ENCODE results near the gene CLEC11A. TPM values are rescaled to one million over a fixed set of nuclear protein-coding genes. Genes with fewer than 3 reads are reported as not detected.
"Not testable (repeated sequence)": the region's sequence is repeated elsewhere in the genome, so short reads cannot be mapped to it uniquely, and the experiment has no call there.

Gene CLEC11A
- total RNA-seq, 1 donor from 2014 or later, result 25.0 TPM

DNA sequence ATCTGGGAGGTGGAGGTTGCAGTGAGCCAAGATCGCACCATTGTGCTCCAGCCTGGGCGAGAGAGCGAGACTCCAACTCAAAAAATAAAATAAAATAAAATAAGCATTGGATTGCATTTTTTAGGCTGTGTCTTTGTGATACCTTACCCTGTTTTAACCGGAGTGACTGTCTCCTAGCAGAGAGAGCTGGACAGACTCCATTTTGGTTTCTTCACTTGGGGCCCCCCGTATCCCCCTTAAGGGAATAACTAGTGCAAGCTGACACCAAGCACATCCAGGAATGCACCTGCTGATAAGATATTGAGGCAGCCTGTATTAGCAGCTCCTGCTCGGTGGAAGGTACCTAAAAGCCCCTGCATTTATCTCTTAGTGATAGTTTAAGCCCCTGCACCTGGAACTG is 26.3 kb downstream of the CLEC11A start:
- TF ChIP-seq POLR2AphosphoS5 (IDR thresholded peaks at IDR 0.05; ENCODE audit: insufficient read depth in 1 of 2, low read depth in 1 of 2), result no peak
- no peak for TF ChIP-seq POLR2A (IDR thresholded peaks at IDR 0.05)
- TF ChIP-seq, protein P1, sequence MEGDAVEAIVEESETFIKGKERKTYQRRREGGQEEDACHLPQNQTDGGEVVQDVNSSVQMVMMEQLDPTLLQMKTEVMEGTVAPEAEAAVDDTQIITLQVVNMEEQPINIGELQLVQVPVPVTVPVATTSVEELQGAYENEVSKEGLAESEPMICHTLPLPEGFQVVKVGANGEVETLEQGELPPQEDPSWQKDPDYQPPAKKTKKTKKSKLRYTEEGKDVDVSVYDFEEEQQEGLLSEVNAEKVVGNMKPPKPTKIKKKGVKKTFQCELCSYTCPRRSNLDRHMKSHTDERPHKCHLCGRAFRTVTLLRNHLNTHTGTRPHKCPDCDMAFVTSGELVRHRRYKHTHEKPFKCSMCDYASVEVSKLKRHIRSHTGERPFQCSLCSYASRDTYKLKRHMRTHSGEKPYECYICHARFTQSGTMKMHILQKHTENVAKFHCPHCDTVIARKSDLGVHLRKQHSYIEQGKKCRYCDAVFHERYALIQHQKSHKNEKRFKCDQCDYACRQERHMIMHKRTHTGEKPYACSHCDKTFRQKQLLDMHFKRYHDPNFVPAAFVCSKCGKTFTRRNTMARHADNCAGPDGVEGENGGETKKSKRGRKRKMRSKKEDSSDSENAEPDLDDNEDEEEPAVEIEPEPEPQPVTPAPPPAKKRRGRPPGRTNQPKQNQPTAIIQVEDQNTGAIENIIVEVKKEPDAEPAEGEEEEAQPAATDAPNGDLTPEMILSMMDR (IDR thresholded peaks at IDR 0.05), result no peak
- H3K4me3 ChIP-seq, result no peak overlapping the region
- intact Hi-C loops (cut with DNase I), result no loop called here
- H3K9me3 ChIP-seq, result no peaks in the 10 kb centered on the region
- H3K27ac ChIP-seq, result no peak overlapping the region
- no peaks in the 10 kb centered on the region for H3K4me1 ChIP-seq
- H3K36me3 ChIP-seq, result no peaks in the 10 kb centered on the region
- H3K27me3 ChIP-seq, result no peaks in the 10 kb centered on the region
- no peak for DNase-seq (ENCODE audit: extremely low spot score in 2 of 2)

DNA sequence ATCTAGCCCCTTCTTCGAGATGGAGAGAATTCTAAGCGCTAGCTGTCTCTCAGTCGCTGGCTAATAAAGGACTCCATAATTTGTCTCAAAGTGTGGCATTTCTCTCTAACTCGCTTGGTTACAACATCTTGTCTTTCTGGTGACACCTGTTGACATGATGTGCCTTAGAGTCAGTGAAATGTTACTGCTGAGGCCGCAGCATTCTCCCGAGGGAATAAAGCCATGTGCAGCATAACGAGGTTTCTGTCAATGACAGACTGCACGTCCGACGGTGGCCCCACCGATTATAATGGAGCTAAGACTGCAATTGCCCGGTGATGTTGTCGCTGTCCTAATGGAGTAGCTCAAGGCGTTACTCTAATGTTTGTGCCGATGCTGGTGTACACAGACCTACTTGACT is 26.8 kb downstream of the CLEC11A start:
- intact Hi-C loops (cut with DNase I), result no loop called here

DNA sequence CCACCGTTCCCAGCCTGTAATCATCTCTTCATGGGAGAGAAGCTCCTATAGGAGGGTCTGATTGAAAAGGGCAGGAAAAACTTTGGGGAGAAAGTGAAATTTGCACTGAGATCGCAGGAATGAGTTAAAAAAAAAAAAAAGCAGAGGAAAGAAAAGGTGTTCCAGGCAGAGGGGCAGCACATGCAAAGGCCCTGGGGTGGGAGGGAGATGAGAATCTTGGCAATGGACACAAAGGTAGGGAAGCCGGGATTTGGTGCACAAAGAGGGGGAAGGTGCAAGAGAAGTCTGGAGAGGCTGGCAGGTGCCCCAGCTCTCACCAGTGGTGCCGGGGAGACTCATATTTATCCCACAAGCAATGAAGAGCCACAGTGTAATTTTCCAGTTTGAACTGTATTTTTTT is 30.7 kb downstream of the CLEC11A start:
- DNase-seq (ENCODE audit: extremely low spot score in 2 of 2), result no peak
- Histone ChIP-seq H3K4me1 (no peaks in the 10 kb centered on the region), H3K27ac (no peak overlapping the region), H3K9me3 (no peaks in the 10 kb centered on the region), H3K4me3 (no peak overlapping the region), H3K36me3 (no peaks in the 10 kb centered on the region), H3K27me3 (no peaks in the 10 kb centered on the region)
- intact Hi-C loops (cut with DNase I), result no loop called here
- TF ChIP-seq POLR2A (IDR thresholded peaks at IDR 0.05), result no peak

More for the DNA sequence above, 26.8 kb downstream of the CLEC11A start:
- Histone ChIP-seq H3K27ac (no peak overlapping the region), H3K4me1 (no peaks in the 10 kb centered on the region), H3K4me3 (no peak overlapping the region), H3K27me3 (no peaks in the 10 kb centered on the region), H3K36me3 (no peaks in the 10 kb centered on the region), H3K9me3 (no peaks in the 10 kb centered on the region)
- no peak for TF ChIP-seq POLR2A (IDR thresholded peaks at IDR 0.05)
- no peak for TF ChIP-seq POLR2AphosphoS5 (IDR thresholded peaks at IDR 0.05; ENCODE audit: insufficient read depth in 1 of 2, low read depth in 1 of 2)
- DNase-seq (ENCODE audit: extremely low spot score in 2 of 2), result no peak

DNA sequence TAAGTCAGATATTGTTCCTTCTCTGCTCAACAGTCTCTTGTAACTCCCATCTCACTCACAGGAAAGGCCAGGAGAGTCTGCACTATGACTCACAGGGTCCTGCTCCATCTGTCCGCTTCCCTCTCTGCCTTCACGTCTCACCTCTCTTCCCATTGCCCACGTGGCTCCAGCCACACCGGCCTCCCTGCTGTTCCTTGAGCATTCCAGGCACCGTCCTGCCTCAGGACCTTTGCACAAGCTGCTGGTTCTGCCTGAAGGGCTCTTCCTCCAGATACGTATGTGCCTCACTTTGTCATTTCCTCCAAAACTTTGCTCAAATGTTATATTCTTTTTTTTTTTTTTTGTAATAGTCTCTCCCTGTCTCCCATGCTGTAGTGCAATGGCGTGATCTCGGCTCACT is 33.1 kb downstream of the CLEC11A start:
- H3K4me3 ChIP-seq; H3K9me3 ChIP-seq; DNase-seq (ENCODE audit: extremely low spot score in 2 of 2); H3K27ac ChIP-seq; H3K4me1 ChIP-seq; H3K27me3 ChIP-seq; intact Hi-C loops (cut with DNase I); H3K36me3 ChIP-seq: not testable (repeated sequence)

DNA sequence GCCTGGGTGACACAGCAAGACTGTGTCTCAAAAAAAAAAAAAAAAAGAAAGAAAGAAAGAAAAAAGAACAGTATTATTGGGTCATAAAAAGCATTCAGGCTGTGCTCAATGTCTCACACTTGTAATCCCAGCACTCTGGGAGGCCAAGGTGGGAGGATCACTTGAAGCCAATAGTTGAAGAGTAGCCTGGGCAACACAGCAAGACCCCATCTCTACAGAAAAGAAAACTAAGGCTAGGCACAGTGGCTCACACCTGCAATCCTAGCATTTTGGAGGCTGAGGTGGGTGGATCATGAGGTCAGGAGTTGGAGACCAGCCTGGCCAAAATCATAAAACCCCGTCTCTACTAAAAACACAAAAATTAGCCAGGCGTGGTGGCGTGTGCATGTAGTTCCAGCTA is 34.5 kb downstream of the CLEC11A start:
- H3K4me1 ChIP-seq; H3K4me3 ChIP-seq; H3K36me3 ChIP-seq; H3K9me3 ChIP-seq; intact Hi-C loops (cut with DNase I); H3K27me3 ChIP-seq; H3K27ac ChIP-seq; DNase-seq (ENCODE audit: extremely low spot score in 2 of 2): not testable (repeated sequence)

DNA sequence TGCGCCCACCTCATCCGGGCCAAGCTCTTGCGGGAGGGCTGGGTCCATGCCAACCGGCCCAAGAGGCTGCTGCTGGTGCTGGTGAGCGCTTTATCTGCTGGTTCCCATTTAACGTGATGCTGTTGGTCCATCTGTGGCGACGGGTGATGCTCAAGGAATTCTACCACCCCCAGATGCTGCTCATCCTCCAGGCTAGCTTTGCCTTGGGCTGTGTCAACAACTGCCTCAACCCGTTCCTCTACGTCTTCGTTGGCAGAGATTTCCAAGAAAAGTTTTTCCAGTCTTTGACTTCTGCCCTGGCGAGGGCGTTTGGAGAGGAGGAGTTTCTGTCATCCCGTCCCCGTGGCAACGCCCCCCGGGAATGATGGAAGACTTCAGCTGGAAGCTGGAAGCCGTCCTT is 35.9 kb downstream of the CLEC11A start:
- H3K4me1 ChIP-seq; DNase-seq (ENCODE audit: extremely low spot score in 2 of 2); intact Hi-C loops (cut with DNase I); H3K27ac ChIP-seq; H3K4me3 ChIP-seq; H3K27me3 ChIP-seq; H3K36me3 ChIP-seq; H3K9me3 ChIP-seq: not testable (repeated sequence)

DNA sequence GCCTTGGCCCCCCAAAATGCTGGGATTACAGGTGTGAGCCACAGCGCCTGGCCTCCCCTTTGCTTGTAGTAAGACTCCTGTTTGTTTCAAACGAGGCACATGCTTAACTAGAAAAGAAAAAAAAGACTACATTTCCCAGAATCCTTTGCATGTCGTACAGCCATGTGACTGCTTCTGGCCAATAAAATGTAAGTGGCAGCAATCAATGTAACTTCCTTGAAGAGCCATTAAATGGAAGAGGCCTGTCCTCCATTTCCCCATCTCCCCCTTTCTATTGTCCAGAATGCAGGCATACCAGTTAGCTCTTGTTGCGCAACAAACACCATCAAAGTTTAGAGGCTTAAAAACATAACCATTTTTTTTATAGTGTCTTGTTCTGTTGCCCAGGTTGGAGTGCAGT is 36.7 kb downstream of the CLEC11A start:
- Histone ChIP-seq H3K27me3 (no peaks in the 10 kb centered on the region), H3K27ac (no peak overlapping the region), H3K9me3 (no peaks in the 10 kb centered on the region), H3K4me1 (no peaks in the 10 kb centered on the region), H3K36me3 (no peaks in the 10 kb centered on the region), H3K4me3 (no peak overlapping the region)
- intact Hi-C loops (cut with DNase I), result no loop called here
- DNase-seq (ENCODE audit: extremely low spot score in 2 of 2), result no peak
- TF ChIP-seq, protein P1 (IDR thresholded peaks at IDR 0.05), result no peak
- TF ChIP-seq POLR2A (IDR thresholded peaks at IDR 0.05) (no peak), POLR2AphosphoS5 (IDR thresholded peaks at IDR 0.05; ENCODE audit: insufficient read depth in 1 of 2, low read depth in 1 of 2) (no peak)

DNA sequence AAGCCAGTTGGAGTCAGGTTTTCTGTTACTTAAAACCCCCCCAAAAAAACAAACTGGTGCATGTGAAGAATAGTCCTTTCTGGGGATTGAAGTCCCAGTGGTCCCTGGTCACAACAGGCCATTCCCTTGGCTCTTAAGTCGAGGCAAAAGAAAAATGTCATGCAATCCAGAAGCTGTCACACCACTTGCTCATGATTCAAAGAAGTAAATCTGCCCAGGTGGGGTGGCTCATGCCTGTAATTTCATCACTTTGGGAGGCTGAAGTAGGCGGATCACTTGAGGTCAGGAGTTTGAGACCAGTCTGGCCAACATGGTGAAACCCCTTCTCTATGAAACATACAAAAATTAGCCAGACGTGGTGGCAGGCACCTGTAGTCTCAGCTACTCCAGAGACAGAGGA is 38.3 kb downstream of the CLEC11A start:
- H3K4me1 ChIP-seq; H3K27ac ChIP-seq; H3K27me3 ChIP-seq; intact Hi-C loops (cut with DNase I); H3K36me3 ChIP-seq; DNase-seq (ENCODE audit: extremely low spot score in 2 of 2); H3K9me3 ChIP-seq; H3K4me3 ChIP-seq: not testable (repeated sequence)

DNA sequence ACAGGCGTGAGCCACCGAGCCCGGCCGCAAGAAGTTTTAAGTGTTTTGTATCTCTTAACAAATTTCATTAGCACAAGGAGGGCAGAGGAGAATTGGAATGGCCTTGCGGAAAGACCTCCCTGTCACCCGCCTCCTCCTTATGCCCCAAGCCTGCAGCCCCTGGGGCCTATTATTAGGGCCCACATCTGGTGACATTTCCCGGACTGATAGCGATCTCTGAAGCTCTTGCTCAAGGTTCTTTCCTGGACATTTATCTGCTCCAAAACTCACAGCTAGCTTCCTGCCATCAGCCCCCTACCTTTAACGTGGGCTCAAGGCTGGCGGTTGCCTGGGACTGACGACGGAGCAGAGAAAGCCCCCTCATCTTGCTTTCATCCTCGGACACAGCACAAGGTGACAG is 40.4 kb downstream of the CLEC11A start:
- intact Hi-C loops (cut with DNase I); H3K27ac ChIP-seq; H3K9me3 ChIP-seq; H3K4me1 ChIP-seq; H3K27me3 ChIP-seq; H3K4me3 ChIP-seq; DNase-seq (ENCODE audit: extremely low spot score in 2 of 2); H3K36me3 ChIP-seq: not testable (repeated sequence)
